GM19193 (cell line): Measurements from ENCODE around the gene FRMD8.
A peak's percentile ranks its signal among the peaks of the same experiment; 100 is the strongest.

Source experiments
- POLR2A ChIP-seq: IDR thresholded peaks from 4 replicates; pipeline ENCODE4 v1.6.1; 2011; ENCODE audit not compliant: insufficient read depth, insufficient read length; ENCODE audit errors: extremely low read depth

FRMD8 gene

GRCh38 chr11:65414776-65415498 is 28.5 kb downstream of the FRMD8 start:
- TF ChIP-seq POLR2A = no peak

GRCh38 chr11:65415499-65416340 is 29.3 kb downstream of the FRMD8 start:
- no peak for TF ChIP-seq POLR2A

GRCh38 chr11:65416341-65416824 is 29.9 kb downstream of the FRMD8 start:
- TF ChIP-seq POLR2A = no peak

- TF ChIP-seq POLR2A = no peak
These were observed 30.6 kb downstream of the FRMD8 start for GRCh38 chr11:65416841-65417701.

- TF ChIP-seq POLR2A = peak; percentile 26
These were observed 31.4 kb downstream of the FRMD8 start for GRCh38 chr11:65417702-65418430.

- no peak for TF ChIP-seq POLR2A
These were observed 31.9 kb downstream of the FRMD8 start for GRCh38 chr11:65418431-65418680.

GRCh38 chr11:65418681-65419459 is 32.4 kb downstream of the FRMD8 start:
- peak; percentile 91 for TF ChIP-seq POLR2A

- TF ChIP-seq POLR2A = no peak
These were observed 33.0 kb downstream of the FRMD8 start for GRCh38 chr11:65419460-65419771.

- peak; percentile 64 for TF ChIP-seq POLR2A
These were observed 33.5 kb downstream of the FRMD8 start for GRCh38 chr11:65419772-65420481.

GRCh38 chr11:65420506-65420905 is 34.1 kb downstream of the FRMD8 start:
- no peak for TF ChIP-seq POLR2A

GRCh38 chr11:65420979-65421793 is 34.7 kb downstream of the FRMD8 start:
- TF ChIP-seq POLR2A = peak; percentile 94

GRCh38 chr11:65421794-65422632 is 35.6 kb downstream of the FRMD8 start:
- TF ChIP-seq POLR2A = peak; percentile 60
